Trophoblast cell (in vitro differentiated cells and primary cell): ENCODE results near the gene DUOX2.

Source experiments
- DNase-seq, 2 donors: peaks; one replicate each; pipeline ENCODE4 v3.0.0-alpha.2; 2016
- H2AFZ ChIP-seq: 2 replicates; pipeline ENCODE4 v1.6.1; 2013; ENCODE audit warnings: low read length, moderate library complexity, mild to moderate bottlenecking; ENCODE audit not compliant: insufficient read depth, poor library complexity
- H2AK5ac ChIP-seq: 2 replicates; pipeline ENCODE4 v1.6.1; 2013; ENCODE audit warnings: mild to moderate bottlenecking, low read length
- H2BK120ac ChIP-seq: 2 replicates; pipeline ENCODE4 v1.6.1; 2013; ENCODE audit warnings: low read length, mild to moderate bottlenecking, moderate library complexity; ENCODE audit not compliant: insufficient read depth, poor library complexity
- H2BK12ac ChIP-seq: 2 replicates; pipeline ENCODE4 v1.6.1; 2013; ENCODE audit warnings: mild to moderate bottlenecking, low read length, moderate library complexity
- H2BK5ac ChIP-seq: 2 replicates; pipeline ENCODE4 v1.6.1; 2013; ENCODE audit warnings: low read length, low read depth, moderate library complexity, mild to moderate bottlenecking; ENCODE audit not compliant: poor library complexity
- H3K14ac ChIP-seq: 2 replicates; pipeline ENCODE4 v1.6.1; 2013; ENCODE audit warnings: mild to moderate bottlenecking, low read length
- H3K18ac ChIP-seq: 2 replicates; pipeline ENCODE4 v1.6.1; 2013; ENCODE audit warnings: mild to moderate bottlenecking, low read length
- H3K23ac ChIP-seq: 2 replicates; pipeline ENCODE4 v1.6.1; 2013; ENCODE audit warnings: low read length
- H3K27ac ChIP-seq: 2 replicates; pipeline ENCODE4 v1.5.1; 2013; ENCODE audit warnings: low read depth, mild to moderate bottlenecking, inconsistent platforms, low read length, moderate library complexity
- H3K27me3 ChIP-seq: 2 replicates; pipeline ENCODE4 v1.6.1; 2013; ENCODE audit warnings: inconsistent platforms, mild to moderate bottlenecking, low read length, moderate library complexity; ENCODE audit not compliant: insufficient read depth
- H3K36me3 ChIP-seq, 2 experiments: 1 replicate in 1 of 2; 2 replicates in 1 of 2; pipeline ENCODE4 v1.6.1; 2013; ENCODE audit warnings: low read length in 2 of 2, mild to moderate bottlenecking in 2 of 2, moderate library complexity in 1 of 2; ENCODE audit not compliant: insufficient read depth in 2 of 2, control insufficient read depth in 1 of 2
- H3K4ac ChIP-seq: 2 replicates; pipeline ENCODE4 v1.6.1; 2013; ENCODE audit warnings: low read depth, mild to moderate bottlenecking, low read length, moderate library complexity
- H3K4me1 ChIP-seq, 2 experiments: 1 replicate in 1 of 2; 2 replicates in 1 of 2; pipeline ENCODE4 v1.6.1; 2013; ENCODE audit warnings: low read length in 2 of 2, mild to moderate bottlenecking in 2 of 2, moderate library complexity in 1 of 2; ENCODE audit not compliant: insufficient read depth in 2 of 2, control insufficient read depth in 1 of 2
- H3K4me2 ChIP-seq: 2 replicates; pipeline ENCODE4 v1.6.1; 2013; ENCODE audit warnings: inconsistent platforms, mild to moderate bottlenecking, low read length, moderate library complexity
- H3K4me3 ChIP-seq: 2 replicates; pipeline ENCODE4 v1.5.1; 2013; ENCODE audit warnings: mild to moderate bottlenecking, low read depth, low read length, inconsistent platforms
- H3K79me1 ChIP-seq: one replicate; pipeline ENCODE4 v1.6.1; 2013; ENCODE audit warnings: low read length
- H3K79me2 ChIP-seq: 2 replicates; pipeline ENCODE4 v1.6.1; 2013; ENCODE audit warnings: low read length, mild to moderate bottlenecking; ENCODE audit not compliant: control insufficient read depth, insufficient read depth, poor library complexity
- H3K9ac ChIP-seq: 2 replicates; pipeline ENCODE4 v1.6.1; 2013; ENCODE audit warnings: mild to moderate bottlenecking, low read length
- H3K9me3 ChIP-seq: 2 replicates; pipeline ENCODE4 v1.6.1; 2013; ENCODE audit warnings: low read depth, mild to moderate bottlenecking, control low read depth, inconsistent platforms, low read length; ENCODE audit not compliant: insufficient read depth
- H4K12ac ChIP-seq: 2 replicates; pipeline ENCODE4 v1.6.1; 2013; ENCODE audit warnings: low read depth, mild to moderate bottlenecking, low read length, moderate library complexity
- H4K8ac ChIP-seq: 2 replicates; pipeline ENCODE4 v1.6.1; 2013; ENCODE audit warnings: low read depth, mild to moderate bottlenecking, low read length, moderate library complexity
- H4K91ac ChIP-seq: one replicate; pipeline ENCODE4 v1.6.1; 2013; ENCODE audit warnings: low read depth, mild to moderate bottlenecking, low read length, moderate library complexity
- WGBS: extraction: QIAGEN DNeasy Blood & Tissue Kit; methylation state at CpG from one replicate; pipeline ENCODE4 v1.1.7; 2013; ENCODE audit warnings: missing lambda C conversion rate; ENCODE audit not compliant: insufficient read length, insufficient coverage; ENCODE audit errors: extremely low coverage; 5-methylcytosine and 5-hydroxymethylcytosine counted together

Gene DUOX2

DNA sequence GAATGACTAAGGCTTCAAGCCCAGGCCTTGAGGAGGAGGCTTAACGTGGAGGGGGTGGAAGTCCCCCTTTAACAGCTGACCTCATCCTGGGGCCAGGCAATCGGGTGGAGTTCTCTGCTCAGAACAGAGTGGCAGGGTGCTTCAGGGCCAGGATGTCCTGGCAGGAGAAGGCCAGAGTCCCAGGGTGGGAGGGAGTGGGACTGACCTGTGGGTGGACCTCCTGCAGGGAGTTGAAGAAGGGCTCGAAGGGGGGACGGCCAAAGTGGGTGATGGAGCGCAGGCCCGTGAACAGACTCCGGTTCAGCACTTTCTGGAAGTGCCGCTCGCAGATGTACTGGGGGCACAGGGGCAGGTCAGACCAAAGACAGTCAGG lies 19.6 kb downstream of the DUOX2 start:
- Histone ChIP-seq H2BK5ac (no peak overlapping the region), H3K27me3 (no peaks in the 10 kb centered on the region)

DNA sequence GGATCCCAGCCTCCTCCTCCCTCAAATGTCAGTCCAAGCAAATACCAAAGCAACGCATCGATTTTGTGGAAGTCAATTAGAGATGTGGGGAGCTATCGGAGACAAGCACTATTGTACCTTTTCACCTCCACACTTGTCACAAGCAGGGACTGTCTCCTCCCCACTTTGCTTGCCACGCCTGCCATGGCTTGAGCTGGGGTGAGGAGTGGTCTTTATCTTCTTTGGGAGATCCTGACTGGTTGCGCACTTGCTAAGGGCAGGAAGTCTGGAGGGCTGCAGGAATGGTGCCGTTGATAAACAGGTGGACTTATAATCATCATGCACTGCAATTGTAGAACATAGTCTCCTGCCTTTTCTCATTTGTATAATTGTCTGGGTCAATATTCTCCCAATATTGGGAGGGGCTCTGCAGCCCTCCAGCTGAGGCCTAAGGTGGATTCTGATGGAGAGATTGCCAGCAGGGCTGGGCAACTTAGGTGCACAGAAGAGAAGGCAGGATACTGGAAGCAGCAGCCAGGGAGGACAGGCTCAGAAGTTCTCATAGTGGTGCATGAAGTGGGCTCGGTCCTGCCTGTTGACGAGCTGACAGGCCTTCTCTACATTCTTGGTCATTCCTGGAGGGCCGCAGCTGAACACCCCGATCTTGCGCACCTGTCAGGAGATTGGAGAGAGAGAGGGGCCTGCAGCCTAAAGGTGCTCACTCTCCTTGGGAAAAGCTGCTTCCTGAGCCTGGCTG lies 20.2 kb downstream of the DUOX2 start:
- no peak overlapping the region for H2BK12ac ChIP-seq
- no peak overlapping the region for H4K12ac ChIP-seq
- no peak overlapping the region for H4K91ac ChIP-seq
- H3K27me3 ChIP-seq, result no peaks in the 10 kb centered on the region
- WGBS, result no CpG with 5 or more reads among the region's 11 CpGs
- H3K4me1 ChIP-seq, result no peaks in the 10 kb centered on the region
- no peak overlapping the region for H3K23ac ChIP-seq
- no peak overlapping the region for H3K9ac ChIP-seq
- no peak overlapping the region for H3K18ac ChIP-seq
- no peak overlapping the region for H3K4ac ChIP-seq
- H2AFZ ChIP-seq, result no peak overlapping the region
- no peak overlapping the region for H2AK5ac ChIP-seq
- no peak overlapping the region for H3K14ac ChIP-seq
- no peaks in the 10 kb centered on the region for H3K79me1 ChIP-seq
- no peak overlapping the region for H3K27ac ChIP-seq
- no peak for DNase-seq
- no peak overlapping the region for H2BK5ac ChIP-seq
- H4K8ac ChIP-seq, result no peak overlapping the region
- no peak overlapping the region for H3K4me3 ChIP-seq
- no peaks in the 10 kb centered on the region for H3K79me2 ChIP-seq
- no peak overlapping the region for H3K4me2 ChIP-seq
- no peaks in the 10 kb centered on the region for H3K36me3 ChIP-seq
- peaks cover 2% of the 10 kb centered on the region for H3K9me3 ChIP-seq
- no peak overlapping the region for H2BK120ac ChIP-seq

More for the DNA sequence above, 19.6 kb downstream of the DUOX2 start:
- Histone ChIP-seq H2BK120ac (no peak overlapping the region), H3K79me2 (no peaks in the 10 kb centered on the region), H3K4ac (no peak overlapping the region), H3K4me2 (no peak overlapping the region), H3K27ac (no peak overlapping the region), H4K91ac (no peak overlapping the region), H2AK5ac (no peak overlapping the region), H3K9me3 (peaks cover 2% of the 10 kb centered on the region), H4K12ac (no peak overlapping the region), H3K79me1 (no peaks in the 10 kb centered on the region), H3K14ac (no peak overlapping the region), H3K9ac (no peak overlapping the region), H3K4me1 (no peaks in the 10 kb centered on the region), H3K23ac (no peak overlapping the region), H3K36me3 (no peaks in the 10 kb centered on the region), H2BK12ac (no peak overlapping the region), H3K18ac (no peak overlapping the region), H2AFZ (no peak overlapping the region), H4K8ac (no peak overlapping the region), H3K4me3 (no peak overlapping the region)
- no peak for DNase-seq
- no CpG with 5 or more reads among the region's 9 CpGs for WGBS

DNA sequence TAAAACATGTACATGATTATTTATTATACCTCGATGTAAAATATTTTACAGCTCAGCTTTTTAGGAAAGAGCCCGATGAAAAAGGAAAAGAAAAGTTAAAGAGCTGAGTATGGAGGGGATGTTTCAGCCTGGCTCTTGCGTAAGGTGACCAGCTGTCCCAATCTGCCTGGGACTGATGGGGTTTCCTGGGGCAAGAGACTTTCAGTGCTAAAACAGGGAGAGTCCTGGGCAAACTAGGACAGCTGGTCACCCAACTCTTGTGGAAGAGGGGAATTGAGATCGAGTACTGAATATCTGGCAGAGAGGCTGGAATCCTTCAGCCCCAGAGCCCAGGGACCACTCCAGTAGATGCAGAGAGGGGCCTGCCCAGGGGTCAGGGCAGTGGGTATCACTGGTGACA lies 21.0 kb downstream of the DUOX2 start:
- Histone ChIP-seq H3K4ac (no peak overlapping the region), H3K18ac (no peak overlapping the region), H3K9ac (no peak overlapping the region), H2BK120ac (no peak overlapping the region), H4K12ac (no peak overlapping the region), H4K91ac (no peak overlapping the region), H3K36me3 (no peaks in the 10 kb centered on the region), H2BK5ac (no peak overlapping the region), H3K14ac (no peak overlapping the region), H3K23ac (no peak overlapping the region), H3K79me1 (no peaks in the 10 kb centered on the region), H3K9me3 (peaks cover 2% of the 10 kb centered on the region), H3K4me1 (no peaks in the 10 kb centered on the region), H2AFZ (no peak overlapping the region), H3K27ac (no peak overlapping the region), H2BK12ac (no peak overlapping the region), H3K4me2 (no peak overlapping the region), H2AK5ac (no peak overlapping the region), H3K4me3 (no peak overlapping the region), H3K27me3 (no peaks in the 10 kb centered on the region), H4K8ac (no peak overlapping the region), H3K79me2 (no peaks in the 10 kb centered on the region)
- WGBS, result no CpG with 5 or more reads among the region's 4 CpGs
- no peak for DNase-seq

DNA sequence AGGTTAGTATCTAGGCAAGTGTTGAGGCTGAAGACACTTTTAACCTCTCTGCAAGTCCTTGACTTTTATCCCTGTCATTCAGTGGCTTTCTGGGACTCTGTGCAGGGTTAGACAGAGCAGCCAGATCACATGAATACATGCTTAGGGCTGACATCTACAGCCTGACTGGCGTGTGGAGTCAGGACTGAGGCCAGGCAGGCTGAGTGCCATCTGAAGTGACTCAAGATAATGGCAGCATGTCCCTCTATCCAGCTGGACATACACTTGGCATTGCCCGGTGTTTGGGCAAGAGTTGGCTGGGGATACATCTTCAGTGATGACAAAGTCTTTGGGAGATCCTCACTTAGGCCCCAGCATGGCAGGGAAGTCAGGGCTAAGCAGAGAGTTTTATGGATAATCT lies 22.4 kb downstream of the DUOX2 start:
- Histone ChIP-seq H3K9me3 (peaks cover 2% of the 10 kb centered on the region), H3K23ac (no peak overlapping the region), H3K36me3 (no peaks in the 10 kb centered on the region), H3K4me3 (no peak overlapping the region), H3K79me1 (no peaks in the 10 kb centered on the region), H4K91ac (no peak overlapping the region), H3K4me1 (no peaks in the 10 kb centered on the region), H2AK5ac (no peak overlapping the region), H3K27me3 (no peaks in the 10 kb centered on the region), H3K79me2 (no peaks in the 10 kb centered on the region), H2BK120ac (no peak overlapping the region), H3K4me2 (no peak overlapping the region), H3K18ac (no peak overlapping the region), H2BK5ac (no peak overlapping the region), H3K27ac (no peak overlapping the region), H3K9ac (no peak overlapping the region), H4K12ac (no peak overlapping the region), H4K8ac (no peak overlapping the region), H2BK12ac (no peak overlapping the region), H3K14ac (no peak overlapping the region), H3K4ac (no peak overlapping the region), H2AFZ (no peak overlapping the region)
- WGBS, result no CpG with 5 or more reads among the region's 2 CpGs
- DNase-seq, result no peak
